NCI-H2029 (cell line): ENCODE measurements around the gene PPFIA4.

Experiments used
- DNase-seq: peaks from one replicate; lab custom pipeline; 2025; lab: John Stamatoyannopoulos, UW

PPFIA4 gene

GRCh38 chr1:203057911-203058675, 31.8 kb downstream of the PPFIA4 start:
- no peak for DNase-seq

GRCh38 chr1:203058676-203058935, 32.3 kb downstream of the PPFIA4 start:
- no peak for DNase-seq

DNA sequence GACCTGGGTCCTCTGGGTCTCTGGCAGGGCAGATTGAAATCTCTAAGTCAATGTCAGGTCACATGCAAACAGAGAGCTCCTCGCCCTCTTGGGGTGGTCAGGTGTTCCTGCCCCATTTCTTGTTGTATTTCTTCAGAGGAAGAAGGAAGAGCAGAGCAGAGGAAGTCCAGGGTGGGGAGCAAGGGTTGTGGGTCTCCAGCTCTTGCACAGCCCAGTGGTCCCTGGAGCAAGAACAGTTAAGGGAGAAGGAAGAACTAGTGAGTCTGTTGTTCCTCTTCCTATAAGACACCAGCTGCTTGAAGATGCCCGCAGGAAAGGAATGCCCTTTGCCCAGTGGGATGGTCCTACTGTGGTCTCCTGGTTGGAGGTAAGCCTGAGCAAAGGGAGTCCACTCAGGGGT, 33.2 kb downstream of the PPFIA4 start:
- DNase-seq, result no peak

- DNase-seq, result no peak
These were observed 33.8 kb downstream of the PPFIA4 start for GRCh38 chr1:203060115-203060514.

- no peak for DNase-seq
These were observed 37.0 kb downstream of the PPFIA4 start for GRCh38 chr1:203063287-203063686.

- no peak for DNase-seq
These were observed 38.9 kb downstream of the PPFIA4 start for GRCh38 chr1:203065191-203065590.

- no peak for DNase-seq
These were observed 39.7 kb downstream of the PPFIA4 start for GRCh38 chr1:203065986-203066385.

- no peak for DNase-seq
These were observed 40.7 kb downstream of the PPFIA4 start for GRCh38 chr1:203066965-203067364.

GRCh38 chr1:203069030-203069747, 42.9 kb downstream of the PPFIA4 start:
- DNase-seq, result no peak

GRCh38 chr1:203072002-203072602, 45.8 kb downstream of the PPFIA4 start:
- no peak for DNase-seq

DNA sequence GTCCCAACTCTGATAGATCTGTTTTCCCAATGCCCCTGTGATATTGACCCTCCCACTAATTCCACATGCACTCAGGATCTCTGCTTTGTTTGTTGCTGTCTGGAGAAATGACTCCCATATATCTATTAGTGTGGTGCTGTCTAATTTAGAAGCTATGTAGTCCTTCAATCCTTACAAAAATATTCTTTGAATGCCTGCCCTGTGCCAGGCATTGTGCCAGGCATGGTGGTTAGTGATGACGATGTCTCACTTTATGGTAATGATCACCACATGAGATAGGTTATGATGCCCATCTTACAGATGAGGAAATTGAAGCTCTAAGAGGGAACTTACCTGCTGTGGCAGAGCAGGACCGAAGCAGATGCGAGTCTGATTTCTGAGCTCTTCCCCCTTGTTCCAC, 46.6 kb downstream of the PPFIA4 start:
- no peak for DNase-seq

- no peak for DNase-seq
These were observed 47.2 kb downstream of the PPFIA4 start for GRCh38 chr1:203073469-203073868.

GRCh38 chr1:203074610-203075009, 48.3 kb downstream of the PPFIA4 start:
- DNase-seq, result no peak

GRCh38 chr1:203075236-203076030, 49.1 kb downstream of the PPFIA4 start:
- DNase-seq, result no peak

DNA sequence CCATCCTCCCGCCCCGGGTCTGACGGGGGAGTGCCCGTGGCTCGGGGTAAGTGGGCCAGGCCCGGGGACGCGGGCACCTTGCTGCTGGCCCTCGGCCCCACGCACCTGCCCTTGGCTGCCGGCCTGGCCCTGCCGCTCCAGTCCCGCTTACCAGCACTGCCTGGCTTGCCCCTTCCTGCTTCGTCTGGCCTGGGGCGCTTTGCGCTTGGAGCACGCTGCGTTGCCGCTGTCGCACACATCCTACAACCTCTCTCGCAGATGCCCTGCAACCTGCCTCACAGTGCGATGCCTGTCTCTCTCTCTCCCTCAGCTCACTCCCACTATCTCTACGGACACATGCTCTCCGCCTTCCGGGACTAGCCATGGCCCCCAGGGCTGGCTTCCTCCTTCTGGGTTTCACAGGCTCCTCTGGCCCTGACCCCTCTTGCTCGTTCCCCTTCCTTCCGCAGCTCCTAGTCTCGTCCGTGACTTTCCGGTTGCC, 49.8 kb downstream of the PPFIA4 start:
- no peak for DNase-seq

GRCh38 chr1:203077367-203077766, 51.1 kb downstream of the PPFIA4 start:
- DNase-seq, result no peak

GRCh38 chr1:203077956-203078355, 51.7 kb downstream of the PPFIA4 start:
- no peak for DNase-seq

GRCh38 chr1:203078478-203078877, 52.2 kb downstream of the PPFIA4 start:
- no peak for DNase-seq

- no peak for DNase-seq
These were observed 54.2 kb downstream of the PPFIA4 start for GRCh38 chr1:203080456-203080855.

GRCh38 chr1:203081465-203082230, 55.4 kb downstream of the PPFIA4 start:
- DNase-seq, result no peak

DNA sequence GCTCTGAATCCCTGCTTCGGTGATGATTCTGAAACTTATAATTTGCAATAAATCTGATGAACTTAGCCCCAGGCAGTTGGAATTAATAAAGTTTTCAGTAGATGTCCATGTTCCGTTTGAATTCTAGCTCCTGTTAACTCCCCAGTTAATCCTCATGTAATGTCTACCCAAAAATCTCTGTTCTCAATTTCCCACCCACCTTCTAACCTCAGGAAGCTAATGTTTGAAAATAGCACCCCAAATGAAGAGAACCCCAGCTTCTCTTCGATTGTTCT, 55.9 kb downstream of the PPFIA4 start:
- DNase-seq, result no peak
